Measurements from ENCODE around the gene UBE2QL1. TPM values are rescaled to one million over a fixed set of nuclear protein-coding genes. Genes with fewer than 3 reads are reported as not detected.

The UBE2QL1 gene
- total RNA-seq, 1 experiment from 2014 or later, result 2.6 TPM

DNA sequence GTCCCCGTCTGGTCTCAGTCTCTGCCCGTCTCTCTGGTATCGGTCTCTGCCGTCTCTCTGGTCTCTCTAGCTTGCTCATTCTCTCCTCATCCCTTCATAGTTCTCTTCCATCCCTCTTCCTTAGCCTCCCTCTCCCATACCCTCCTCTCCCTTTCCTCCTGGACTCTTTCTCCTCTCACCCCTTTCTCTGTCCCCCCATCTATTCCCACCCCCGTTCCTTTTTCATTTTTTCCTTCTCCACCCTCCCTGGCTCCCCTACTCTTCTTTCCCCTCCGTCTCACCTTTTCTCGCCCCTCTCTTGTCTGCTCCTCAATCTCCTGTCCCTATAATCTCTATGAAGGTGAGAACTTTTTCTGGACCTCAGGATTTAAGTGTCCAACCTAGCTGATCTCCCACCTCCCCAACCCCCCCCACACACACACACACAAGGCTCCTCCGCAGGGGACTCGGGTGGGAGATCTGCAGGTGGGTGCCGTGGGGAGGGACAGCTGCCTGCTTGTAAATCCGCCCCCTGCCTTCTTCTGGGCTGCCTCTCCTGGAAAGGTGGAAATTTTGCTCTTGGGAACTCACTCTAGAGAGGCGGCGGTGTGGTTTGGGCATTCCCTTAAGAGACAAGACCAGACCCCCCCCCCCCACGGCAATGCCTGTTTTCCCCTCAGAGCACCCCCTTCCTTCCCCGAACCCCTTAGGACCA is 953 bp downstream of the UBE2QL1 start:
- Histone ChIP-seq H3K4me1 (ENCODE audit: insufficient read depth, low read length, poor library complexity, severe bottlenecking) (no peaks in the 10 kb centered on the region), H3K27ac (ENCODE audit: low read depth, low read length, poor library complexity, severe bottlenecking) (no peak overlapping the region), H3K4me3 (ENCODE audit: low read depth, low read length, poor library complexity, severe bottlenecking) (peak overlapping the region; percentile 50), H3K27me3 (replicated peaks; ENCODE audit: insufficient read depth, low read depth, low read length, poor library complexity) (peaks cover 40% of the 10 kb centered on the region), H3K9me3 (ENCODE audit: low read depth, low read length, poor library complexity, severe bottlenecking) (no peaks in the 10 kb centered on the region), H3K36me3 (ENCODE audit: insufficient read depth, low read length, poor library complexity, severe bottlenecking) (no peaks in the 10 kb centered on the region)
- peak; percentile 28 for DNase-seq (ENCODE audit: low spot score)
- ChIA-PET POLR2A (ENCODE audit: low non-redundant PET) (no interaction called here), CTCF (no interaction called here)
- no TSS peak for BruUV-seq (replicated peaks)
- peak; percentile 21 for TF ChIP-seq EZH2 (IDR thresholded peaks at IDR 0.05; ENCODE audit: borderline replicate concordance, low read depth, low read length, poor library complexity, severe bottlenecking)
- TF ChIP-seq, protein P1, sequence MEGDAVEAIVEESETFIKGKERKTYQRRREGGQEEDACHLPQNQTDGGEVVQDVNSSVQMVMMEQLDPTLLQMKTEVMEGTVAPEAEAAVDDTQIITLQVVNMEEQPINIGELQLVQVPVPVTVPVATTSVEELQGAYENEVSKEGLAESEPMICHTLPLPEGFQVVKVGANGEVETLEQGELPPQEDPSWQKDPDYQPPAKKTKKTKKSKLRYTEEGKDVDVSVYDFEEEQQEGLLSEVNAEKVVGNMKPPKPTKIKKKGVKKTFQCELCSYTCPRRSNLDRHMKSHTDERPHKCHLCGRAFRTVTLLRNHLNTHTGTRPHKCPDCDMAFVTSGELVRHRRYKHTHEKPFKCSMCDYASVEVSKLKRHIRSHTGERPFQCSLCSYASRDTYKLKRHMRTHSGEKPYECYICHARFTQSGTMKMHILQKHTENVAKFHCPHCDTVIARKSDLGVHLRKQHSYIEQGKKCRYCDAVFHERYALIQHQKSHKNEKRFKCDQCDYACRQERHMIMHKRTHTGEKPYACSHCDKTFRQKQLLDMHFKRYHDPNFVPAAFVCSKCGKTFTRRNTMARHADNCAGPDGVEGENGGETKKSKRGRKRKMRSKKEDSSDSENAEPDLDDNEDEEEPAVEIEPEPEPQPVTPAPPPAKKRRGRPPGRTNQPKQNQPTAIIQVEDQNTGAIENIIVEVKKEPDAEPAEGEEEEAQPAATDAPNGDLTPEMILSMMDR (conservative IDR thresholded peaks at IDR 0.05; ENCODE audit: low read depth, low read length), result no peak
- intact Hi-C loops (cut with micrococcal nuclease; ENCODE audit: unreplicated experiment), result no loop called here

DNA sequence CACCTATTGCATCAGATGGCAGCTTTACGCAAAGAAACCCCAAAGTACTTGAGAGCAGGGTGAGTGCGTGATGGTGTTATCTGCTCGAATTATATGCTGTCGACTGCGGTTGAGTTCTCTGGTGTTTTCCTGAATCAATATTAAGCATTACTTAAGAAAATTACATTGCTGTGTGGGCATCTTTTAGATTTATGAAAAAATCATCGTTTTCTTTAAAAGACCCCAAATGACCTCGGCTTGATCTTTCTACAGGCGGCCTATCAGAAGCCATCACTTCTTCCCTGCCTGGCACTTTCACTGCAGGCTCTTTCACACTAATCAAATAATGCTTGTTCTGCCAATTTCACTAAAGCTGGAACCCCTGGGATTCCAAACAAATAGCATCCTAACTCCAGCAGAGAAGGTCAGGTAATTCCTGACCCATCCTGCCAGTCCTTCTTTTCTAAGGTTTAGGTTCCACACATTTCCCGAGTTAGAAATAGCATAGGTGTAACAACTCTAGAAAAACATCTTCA is 1.7 kb downstream of the UBE2QL1 start:
- intact Hi-C loops (cut with micrococcal nuclease; ENCODE audit: unreplicated experiment), result no loop called here
- H3K4me3 ChIP-seq (ENCODE audit: low read depth, low read length, poor library complexity, severe bottlenecking), result no peak overlapping the region
- H3K4me1 ChIP-seq (ENCODE audit: insufficient read depth, low read length, poor library complexity, severe bottlenecking), result no peaks in the 10 kb centered on the region
- H3K36me3 ChIP-seq (ENCODE audit: insufficient read depth, low read length, poor library complexity, severe bottlenecking), result no peaks in the 10 kb centered on the region
- peak; percentile 43 for TF ChIP-seq EZH2 (IDR thresholded peaks at IDR 0.05; ENCODE audit: borderline replicate concordance, low read depth, low read length, poor library complexity, severe bottlenecking)
- TF ChIP-seq, protein P1 (conservative IDR thresholded peaks at IDR 0.05; ENCODE audit: low read depth, low read length), result no peak
- DNase-seq (ENCODE audit: low spot score), result no peak
- H3K27ac ChIP-seq (ENCODE audit: low read depth, low read length, poor library complexity, severe bottlenecking), result no peak overlapping the region
- no TSS peak for BruUV-seq (replicated peaks)
- ChIA-PET POLR2A (ENCODE audit: low non-redundant PET) (no interaction called here), CTCF (interaction anchor here (0.6 kb wide), 1 partner anchor 17 kb away, joined by 5 read pairs; no protein-coding TSS in a partner anchor)
- H3K27me3 ChIP-seq (replicated peaks; ENCODE audit: insufficient read depth, low read depth, low read length, poor library complexity), result peaks cover 40% of the 10 kb centered on the region
- no peaks in the 10 kb centered on the region for H3K9me3 ChIP-seq (ENCODE audit: low read depth, low read length, poor library complexity, severe bottlenecking)

DNA sequence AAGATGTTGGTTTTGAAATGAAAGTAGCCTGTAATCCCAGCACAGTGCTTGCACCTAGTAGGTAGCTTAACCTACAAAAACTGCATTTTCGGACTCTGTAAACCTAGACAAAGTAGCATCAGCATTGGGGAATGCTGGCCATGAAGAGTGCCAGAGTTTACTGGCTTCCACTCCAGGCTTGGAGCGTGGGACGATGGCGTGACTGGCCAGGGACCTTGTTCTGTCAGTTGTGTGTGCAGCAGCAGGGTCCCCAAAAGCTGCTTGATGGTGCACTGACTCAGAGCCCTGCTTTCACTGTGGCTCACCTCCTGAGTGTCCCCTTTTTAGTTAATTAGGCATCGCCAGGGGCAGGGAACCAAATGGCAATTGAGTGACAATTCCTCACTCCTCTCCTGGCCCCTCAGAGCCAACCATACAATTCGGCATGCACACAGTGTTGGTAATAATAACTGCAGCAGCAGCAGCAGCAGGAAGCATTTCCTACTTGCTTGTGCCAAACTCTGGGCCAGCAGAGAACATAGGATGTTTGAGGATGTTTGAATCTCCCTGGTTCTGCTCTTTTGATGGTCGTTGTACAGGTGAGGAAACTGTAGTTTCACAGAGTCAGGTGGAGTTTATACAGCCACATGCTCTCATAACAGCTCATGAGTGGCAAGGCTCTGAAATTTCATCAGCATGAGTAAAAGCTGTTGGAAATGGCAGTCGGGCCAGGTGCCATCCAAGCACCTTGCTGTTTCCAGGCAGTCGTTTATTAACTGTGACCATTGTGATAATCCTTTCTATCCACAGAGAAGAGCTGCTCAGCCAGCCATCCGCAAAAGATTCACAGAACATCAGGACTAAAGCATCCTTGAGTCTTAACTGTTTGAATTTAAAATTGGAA is 4.2 kb downstream of the UBE2QL1 start:
- ChIA-PET POLR2A (ENCODE audit: low non-redundant PET) (no interaction called here), CTCF (no interaction called here)
- Histone ChIP-seq H3K27me3 (replicated peaks; ENCODE audit: insufficient read depth, low read depth, low read length, poor library complexity) (peaks cover 40% of the 10 kb centered on the region), H3K4me1 (ENCODE audit: insufficient read depth, low read length, poor library complexity, severe bottlenecking) (no peaks in the 10 kb centered on the region), H3K9me3 (ENCODE audit: low read depth, low read length, poor library complexity, severe bottlenecking) (no peaks in the 10 kb centered on the region), H3K27ac (ENCODE audit: low read depth, low read length, poor library complexity, severe bottlenecking) (no peak overlapping the region), H3K4me3 (ENCODE audit: low read depth, low read length, poor library complexity, severe bottlenecking) (no peak overlapping the region), H3K36me3 (ENCODE audit: insufficient read depth, low read length, poor library complexity, severe bottlenecking) (no peaks in the 10 kb centered on the region)
- no TSS peak for BruUV-seq (replicated peaks)
- no peak for DNase-seq (ENCODE audit: low spot score)
- TF ChIP-seq EZH2 (IDR thresholded peaks at IDR 0.05; ENCODE audit: borderline replicate concordance, low read depth, low read length, poor library complexity, severe bottlenecking), result no peak
- TF ChIP-seq, protein P1 (conservative IDR thresholded peaks at IDR 0.05; ENCODE audit: low read depth, low read length), result no peak
- intact Hi-C loops (cut with micrococcal nuclease; ENCODE audit: unreplicated experiment), result no loop called here
